ENCODE results near the gene DEPDC5. TPM values are rescaled to one million over a fixed set of nuclear protein-coding genes. Genes with fewer than 3 reads are reported as not detected.

Gene DEPDC5
- total RNA-seq, 1 donor from 2014 or later: 14.8 TPM

- H3K36me3 Mint-ChIP-seq (ENCODE audit: low read depth): peaks cover 38% of the 10 kb centered on the region
- H3K27ac Mint-ChIP-seq (ENCODE audit: unreplicated experiment): no peak overlapping the region
- no peak for TF ChIP-seq CTCF (IDR thresholded peaks at IDR 0.05)
- no peak overlapping the region for H3K4me3 Mint-ChIP-seq (ENCODE audit: unreplicated experiment)
- DNase-seq (ENCODE audit: low spot score): no peak
- no peaks in the 10 kb centered on the region for H3K27me3 Mint-ChIP-seq (ENCODE audit: low read depth)
- H3K4me1 Mint-ChIP-seq (ENCODE audit: low read depth): no peaks in the 10 kb centered on the region
- no peaks in the 10 kb centered on the region for H3K9me3 Mint-ChIP-seq (ENCODE audit: low read depth)
Observed at GRCh38 chr22:31816750-31817149, 62.9 kb downstream of the DEPDC5 start.

- Mint-ChIP-seq H3K4me3 (ENCODE audit: unreplicated experiment) (no peak overlapping the region), H3K4me1 (ENCODE audit: low read depth) (no peaks in the 10 kb centered on the region), H3K27ac (ENCODE audit: unreplicated experiment) (no peak overlapping the region), H3K9me3 (ENCODE audit: low read depth) (no peaks in the 10 kb centered on the region), H3K27me3 (ENCODE audit: low read depth) (no peaks in the 10 kb centered on the region), H3K36me3 (ENCODE audit: low read depth) (peaks cover 50% of the 10 kb centered on the region)
- DNase-seq (ENCODE audit: low spot score): no peak
- no peak for TF ChIP-seq CTCF (IDR thresholded peaks at IDR 0.05)
Observed at GRCh38 chr22:31818481-31819392, 64.9 kb downstream of the DEPDC5 start.

- Mint-ChIP-seq H3K9me3 (ENCODE audit: low read depth) (no peaks in the 10 kb centered on the region), H3K4me3 (ENCODE audit: unreplicated experiment) (no peak overlapping the region), H3K27me3 (ENCODE audit: low read depth) (no peaks in the 10 kb centered on the region), H3K36me3 (ENCODE audit: low read depth) (peaks cover 52% of the 10 kb centered on the region), H3K27ac (ENCODE audit: unreplicated experiment) (no peak overlapping the region), H3K4me1 (ENCODE audit: low read depth) (no peaks in the 10 kb centered on the region)
- no peak for DNase-seq (ENCODE audit: low spot score)
- no peak for TF ChIP-seq CTCF (IDR thresholded peaks at IDR 0.05)
Observed at GRCh38 chr22:31820655-31821054, 66.8 kb downstream of the DEPDC5 start.

GRCh38 chr22:31821572-31821971, 67.8 kb downstream of the DEPDC5 start:
- Mint-ChIP-seq H3K4me1 (ENCODE audit: low read depth) (no peaks in the 10 kb centered on the region), H3K27ac (ENCODE audit: unreplicated experiment) (no peak overlapping the region), H3K36me3 (ENCODE audit: low read depth) (peaks cover 56% of the 10 kb centered on the region), H3K4me3 (ENCODE audit: unreplicated experiment) (no peak overlapping the region), H3K9me3 (ENCODE audit: low read depth) (no peaks in the 10 kb centered on the region), H3K27me3 (ENCODE audit: low read depth) (no peaks in the 10 kb centered on the region)
- DNase-seq (ENCODE audit: low spot score): no peak
- TF ChIP-seq CTCF (IDR thresholded peaks at IDR 0.05): no peak

- Mint-ChIP-seq H3K27me3 (ENCODE audit: low read depth) (no peaks in the 10 kb centered on the region), H3K36me3 (ENCODE audit: low read depth) (peaks cover 54% of the 10 kb centered on the region), H3K4me1 (ENCODE audit: low read depth) (no peaks in the 10 kb centered on the region), H3K4me3 (ENCODE audit: unreplicated experiment) (no peak overlapping the region), H3K9me3 (ENCODE audit: low read depth) (no peaks in the 10 kb centered on the region), H3K27ac (ENCODE audit: unreplicated experiment) (no peak overlapping the region)
- no peak for DNase-seq (ENCODE audit: low spot score)
- TF ChIP-seq CTCF (IDR thresholded peaks at IDR 0.05): no peak
Observed at GRCh38 chr22:31822523-31822922, 68.7 kb downstream of the DEPDC5 start.

All from chondrocyte (in vitro differentiated cells).